Right cardiac atrium (tissue), 5 donors: ENCODE data around the gene CCDC102A. TPM values are rescaled to one million over a fixed set of nuclear protein-coding genes. Genes with fewer than 3 reads are reported as not detected.

Source experiments
- ATAC-seq, 2 donors: fragments of 200-7000 bp; cut with Tn5 transposase; one replicate each; pipeline versions ENCODE4 v1.8.0 to v1.9.1; 2020; ENCODE audit warnings: moderate library complexity in 2 of 2, mild to moderate bottlenecking in 1 of 2
- DNase-seq, 3 donors: peaks; one replicate each; pipeline ENCODE4 v3.0.0-alpha.2; 2020
- H3K27ac ChIP-seq: one replicate; pipeline ENCODE4 v1.5.1; 2013; ENCODE audit warnings: mild to moderate bottlenecking, low read length, control low read depth, moderate library complexity
- H3K27me3 ChIP-seq: one replicate; pipeline ENCODE4 v1.6.1; 2013; ENCODE audit not compliant: control insufficient read depth, insufficient read depth
- H3K4me1 ChIP-seq: one replicate; pipeline ENCODE4 v1.6.1; 2013; ENCODE audit warnings: low read length; ENCODE audit not compliant: control insufficient read depth, insufficient read depth
- H3K4me3 ChIP-seq: one replicate; pipeline ENCODE4 v1.5.1; 2013; ENCODE audit warnings: low read length, control low read depth
- H3K9me3 ChIP-seq: one replicate; pipeline ENCODE4 v1.6.1; 2013; ENCODE audit warnings: low read length; ENCODE audit not compliant: control insufficient read depth
- WGBS: extraction: QIAGEN DNeasy Blood & Tissue Kit; methylation state at CpG from one replicate; pipeline ENCODE4 v1.1.7; 2013; 5-methylcytosine and 5-hydroxymethylcytosine counted together
- intact Hi-C, 4 donors: fragments of 100-400 bp; cut with DNase I; formaldehyde crosslinking; loops; one replicate each; pipeline versions ENCODE4 v1.11.0 to v1.14.0; 2022 to 2023
- polyA plus RNA-seq: library from polyadenylated mRNA; stranded (reverse); fragments of 200-250 nt; gene quantifications from one replicate; pipeline ENCODE4 v1.2.3, GENCODE V29; 2013
- total RNA-seq, 4 donors: library from RNA; stranded (reverse); fragmentation: NEBNext Ultra II Directional; extraction: Animal tissue kit (Norgen Biotek cat#: 25700); gene quantifications; one replicate each; pipeline ENCODE4 v1.2.1, GENCODE V29; 2021
- donor health status: healthy with polysubstance abuse.
- donor health status: DM: no; HTN: yes; CAD: no.
- donor health status: DM: no; HTN: no; CAD: no.
- donor health status: DM: no; HTN: yes; CAD: no; lungs with severe emphysema.
- donor health status: DM: yes; HTN: yes; CAD: no.

CCDC102A gene
- total and polyA plus RNA-seq, 5 donors = 7.6 to 15.4 (median 10.4) TPM

DNA sequence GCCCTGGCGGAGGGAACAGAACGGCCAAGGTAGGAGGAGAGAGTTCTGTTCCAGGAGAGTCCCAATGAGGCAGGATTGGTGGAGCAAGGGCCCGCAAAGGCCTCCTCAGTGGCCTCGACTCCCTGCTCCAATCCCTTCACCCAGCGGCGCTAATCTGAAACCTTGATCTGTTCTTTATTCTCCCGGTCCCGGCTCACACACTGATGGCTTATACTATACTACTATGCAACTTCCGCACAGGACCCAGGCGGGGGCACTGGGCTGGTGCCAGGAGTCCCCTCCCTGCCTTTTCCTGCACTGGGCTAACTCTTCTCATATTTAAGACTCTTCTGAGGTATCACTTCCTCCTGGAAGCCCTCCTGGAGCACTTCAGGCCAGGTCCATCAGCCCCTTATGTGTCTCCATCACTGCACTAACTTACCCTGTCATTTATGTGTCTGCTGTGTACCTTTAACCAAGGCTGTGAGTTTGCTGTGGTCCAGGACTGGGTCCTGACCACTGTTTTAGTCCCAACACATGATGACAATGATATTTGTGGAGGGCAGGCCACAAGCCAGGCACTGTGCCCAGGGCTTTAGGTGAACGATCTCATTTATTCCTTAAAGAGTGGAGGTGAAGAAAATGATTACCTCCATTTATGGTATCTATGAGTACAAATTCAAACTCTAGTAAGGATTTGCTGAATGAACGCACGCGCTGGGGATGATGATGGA lies 6.8 kb downstream of the CCDC102A start:
- ATAC-seq (no peak), DNase-seq (peak in 1 of 3 donors; percentile 36)
- H3K27ac ChIP-seq = no peak overlapping the region
- intact Hi-C loops = loop anchor here in 1 of 4 donors (10.0 kb wide), 1 partner anchor 225 kb away; no protein-coding TSS in a partner anchor
- no peaks in the 10 kb centered on the region for H3K27me3 ChIP-seq
- peaks cover 5% of the 10 kb centered on the region for H3K4me1 ChIP-seq
- H3K4me3 ChIP-seq = no peak overlapping the region
- 77% methylated on average over 14 of the region's 14 CpGs for WGBS
- H3K9me3 ChIP-seq = no peaks in the 10 kb centered on the region

DNA sequence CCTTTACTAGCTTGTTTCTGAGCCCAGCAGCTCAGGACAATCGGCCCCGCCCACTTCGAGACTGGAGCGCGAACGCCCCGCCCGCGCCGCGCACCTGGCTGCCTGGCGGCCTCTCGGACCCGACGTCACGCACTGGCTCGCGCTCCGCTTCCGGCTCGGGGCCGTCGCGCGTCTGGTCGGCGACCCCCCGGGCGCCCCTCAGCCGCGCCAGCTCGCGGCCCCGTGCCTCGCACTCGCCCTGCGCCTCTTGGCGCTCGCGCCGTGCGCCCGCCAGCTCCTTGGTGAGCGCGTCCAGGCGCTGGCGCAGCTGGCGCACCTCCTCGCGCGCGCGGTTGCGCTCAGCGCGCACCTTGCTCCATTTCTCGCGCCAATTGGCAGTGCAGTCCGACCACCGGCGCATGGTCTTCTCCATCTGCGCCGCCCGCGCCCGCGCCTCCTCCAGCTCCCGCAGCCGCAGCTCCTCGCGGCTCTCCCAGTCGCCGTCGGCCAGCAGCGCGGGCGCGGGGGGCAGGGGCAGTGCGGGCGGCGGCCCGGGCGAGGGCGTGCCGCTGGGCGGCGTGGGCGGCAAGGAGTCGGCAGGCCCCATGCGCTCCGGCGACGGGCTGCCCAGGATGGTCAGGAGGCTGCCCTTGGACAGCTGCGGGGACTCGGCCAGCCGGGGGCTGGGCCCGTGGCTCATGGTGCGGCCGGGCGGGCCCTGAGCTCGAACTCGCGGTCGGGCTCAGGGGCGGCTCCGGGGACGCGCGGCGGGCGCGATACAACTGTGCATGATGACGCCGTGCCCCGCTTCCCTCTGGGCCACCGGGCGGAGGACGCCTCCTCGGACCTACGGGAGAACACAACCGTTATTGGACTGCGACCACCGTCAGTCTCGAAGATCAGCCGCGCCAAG lies 7.6 kb downstream of the CCDC102A start:
- Histone ChIP-seq H3K27me3 (no peaks in the 10 kb centered on the region), H3K4me1 (peaks cover 5% of the 10 kb centered on the region), H3K27ac (no peak overlapping the region), H3K9me3 (no peaks in the 10 kb centered on the region), H3K4me3 (no peak overlapping the region)
- intact Hi-C loops = loop anchor here in 1 of 4 donors (10.0 kb wide), 1 partner anchor 224 kb away; no protein-coding TSS in a partner anchor
- ATAC-seq (no peak), DNase-seq (peak in 1 of 3 donors; percentile 44)
- WGBS = 74% methylated on average over 126 of the region's 126 CpGs

DNA sequence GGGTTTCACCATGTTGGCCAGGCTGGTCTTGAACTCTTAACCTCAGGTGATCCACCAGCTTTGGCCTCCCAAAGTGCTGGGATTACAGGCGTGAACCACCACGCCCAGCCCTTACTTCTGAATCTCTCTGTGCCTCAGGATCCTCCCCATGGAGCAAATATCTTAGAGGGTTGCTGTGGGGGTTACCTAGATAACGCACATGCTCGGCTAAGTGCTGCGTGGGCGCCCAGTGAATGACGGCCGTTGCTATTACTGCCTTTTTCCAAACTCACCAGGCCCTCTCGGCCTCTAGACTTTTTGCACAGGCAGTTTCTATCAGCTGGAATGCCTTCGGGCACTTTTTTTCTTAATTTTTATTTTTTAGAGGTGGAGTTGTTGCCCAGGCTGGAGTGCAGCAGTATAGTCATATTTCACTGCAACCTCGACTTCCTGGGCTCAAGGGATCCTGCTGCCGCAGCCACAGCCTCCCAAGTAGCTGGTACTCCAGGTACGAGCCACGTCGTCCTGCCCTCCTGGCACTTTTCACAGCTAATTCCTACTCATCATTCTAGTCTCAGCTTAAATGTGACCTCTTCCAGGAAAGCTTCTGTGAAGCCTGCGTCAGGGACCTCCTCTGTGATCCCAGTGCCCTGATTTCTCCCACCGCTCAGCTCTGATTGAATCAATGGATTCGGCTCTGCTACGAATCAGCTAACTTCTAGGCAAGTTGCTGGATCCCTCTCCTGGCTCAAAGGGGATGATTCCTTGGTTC lies 8.6 kb downstream of the CCDC102A start:
- H3K4me3 ChIP-seq = no peak overlapping the region
- WGBS = 93% methylated on average over 19 of the region's 19 CpGs
- H3K27ac ChIP-seq = no peak overlapping the region
- intact Hi-C loops = loop anchor here in 1 of 4 donors (10.0 kb wide), 1 partner anchor 223 kb away; no protein-coding TSS in a partner anchor
- H3K27me3 ChIP-seq = no peaks in the 10 kb centered on the region
- H3K9me3 ChIP-seq = no peaks in the 10 kb centered on the region
- peak in 1 of 3 donors; percentile 17 for DNase-seq
- no peaks in the 10 kb centered on the region for H3K4me1 ChIP-seq
- no peak for ATAC-seq

DNA sequence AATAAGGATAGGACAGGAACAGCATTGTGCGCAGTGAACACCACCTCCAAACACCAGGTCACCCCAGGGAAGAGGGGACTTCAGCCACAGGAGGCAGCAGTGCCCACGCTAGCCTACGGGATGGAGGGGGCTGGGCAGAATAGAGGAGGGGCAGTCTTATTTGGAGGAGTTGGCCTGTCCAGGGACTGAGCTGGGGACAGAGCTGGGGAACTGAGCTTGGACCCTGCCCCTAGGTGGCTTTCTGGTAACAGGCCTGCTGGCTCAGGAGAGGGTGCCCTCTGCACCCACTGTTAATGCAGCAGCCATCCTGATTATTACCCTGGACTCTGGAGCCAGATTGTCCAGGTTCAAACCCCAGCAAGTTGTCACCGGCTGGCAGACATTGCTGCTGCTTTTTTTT lies 9.3 kb downstream of the CCDC102A start:
- Histone ChIP-seq H3K4me3 (no peak overlapping the region), H3K27me3 (no peaks in the 10 kb centered on the region), H3K9me3 (no peaks in the 10 kb centered on the region), H3K27ac (no peak overlapping the region), H3K4me1 (no peaks in the 10 kb centered on the region)
- ATAC-seq (no peak), DNase-seq (peak in 1 of 3 donors; percentile 7)
- intact Hi-C loops = loop anchor here in 1 of 4 donors (10.0 kb wide), 1 partner anchor 222 kb away; no protein-coding TSS in a partner anchor
- WGBS = 85% methylated on average over 4 of the region's 4 CpGs

DNA sequence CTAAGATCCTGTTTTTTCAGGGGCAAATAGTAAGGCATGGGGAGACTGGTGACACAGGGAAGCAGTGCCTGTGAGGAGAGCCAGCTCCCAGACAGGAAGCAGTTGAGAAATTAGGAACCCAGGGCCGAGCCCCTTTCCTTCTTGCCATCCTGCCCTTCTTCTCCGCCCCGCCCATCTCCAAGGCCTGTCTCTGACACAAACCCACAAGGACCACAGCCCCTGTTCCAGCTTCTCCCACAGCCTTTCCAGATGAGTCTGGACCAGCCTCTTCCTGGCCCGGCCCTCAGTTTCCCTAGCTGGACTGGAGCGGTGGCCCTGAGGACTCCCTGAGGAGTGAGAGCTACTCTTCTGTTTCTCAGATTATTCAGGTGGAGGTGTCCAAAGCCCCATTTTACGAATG lies 9.9 kb downstream of the CCDC102A start:
- intact Hi-C loops = loop anchor here in 1 of 4 donors (10.0 kb wide), 1 partner anchor 222 kb away; no protein-coding TSS in a partner anchor
- ATAC-seq (no peak), DNase-seq (peak in 1 of 3 donors; percentile 13)
- H3K4me3 ChIP-seq = no peak overlapping the region
- H3K9me3 ChIP-seq = no peaks in the 10 kb centered on the region
- H3K27ac ChIP-seq = no peak overlapping the region
- no peaks in the 10 kb centered on the region for H3K4me1 ChIP-seq
- H3K27me3 ChIP-seq = no peaks in the 10 kb centered on the region
- 86% methylated on average over 6 of the region's 6 CpGs for WGBS

DNA sequence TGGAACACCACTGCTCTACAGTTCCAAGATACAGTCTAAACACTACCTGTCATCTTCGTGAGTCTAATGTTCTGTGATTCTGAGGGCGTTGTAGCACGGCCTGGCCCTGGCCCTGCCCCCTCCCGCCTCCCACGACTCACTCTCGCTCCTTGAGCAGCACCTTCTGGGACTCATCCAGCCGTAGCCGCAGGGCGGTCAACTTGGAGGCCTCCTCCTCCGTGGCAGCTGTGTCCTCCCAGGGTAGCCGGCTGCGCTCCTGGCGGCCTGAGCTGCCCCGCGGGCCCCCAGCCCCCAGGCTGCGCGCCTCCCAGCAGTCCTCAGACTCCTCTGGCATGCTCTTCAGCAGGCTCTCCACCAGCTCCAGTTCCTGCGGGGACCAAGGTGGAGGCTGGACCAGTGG lies 10.6 kb downstream of the CCDC102A start:
- Histone ChIP-seq H3K27ac (no peak overlapping the region), H3K27me3 (no peaks in the 10 kb centered on the region), H3K9me3 (no peaks in the 10 kb centered on the region), H3K4me3 (no peak overlapping the region), H3K4me1 (no peaks in the 10 kb centered on the region)
- 89% methylated on average over 18 of the region's 18 CpGs for WGBS
- intact Hi-C loops = loop anchor here in 1 of 4 donors (10.0 kb wide), 1 partner anchor 221 kb away; no protein-coding TSS in a partner anchor
- peak in 2 of 3 donors; percentile 7 to 54 for DNase-seq
- peak in 1 of 2 donors; percentile 7 for ATAC-seq

DNA sequence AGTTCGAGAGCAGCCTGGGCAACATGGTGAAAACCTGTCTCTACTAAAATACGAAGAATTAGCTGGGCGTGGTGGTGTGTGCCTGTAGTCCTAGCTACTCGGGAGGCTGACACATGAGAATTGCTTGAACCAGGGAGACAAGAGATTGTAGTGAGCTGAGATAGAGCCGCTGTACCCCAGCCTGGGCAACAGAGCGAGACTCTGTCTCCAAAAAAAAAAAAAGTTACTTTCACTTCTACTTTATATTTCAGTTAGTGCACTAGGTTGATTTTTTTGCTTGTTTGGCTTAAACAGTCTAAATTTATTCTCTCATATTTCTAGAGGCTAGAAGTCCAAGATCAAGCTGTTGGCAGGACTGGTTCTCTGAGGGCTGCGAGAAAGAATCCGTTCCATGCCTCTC lies 13.4 kb downstream of the CCDC102A start:
- Histone ChIP-seq H3K27me3 (no peaks in the 10 kb centered on the region), H3K27ac (no peak overlapping the region), H3K4me1 (no peaks in the 10 kb centered on the region), H3K9me3 (no peaks in the 10 kb centered on the region), H3K4me3 (no peak overlapping the region)
- ATAC-seq (no peak), DNase-seq (peak in 1 of 3 donors; percentile 28)
- WGBS = 89% methylated on average over 8 of the region's 8 CpGs
- intact Hi-C loops = loop anchor here in 2 of 4 donors (5.0 to 10.0 kb wide), 2 partner anchors 218 to 221 kb away; no protein-coding TSS in a partner anchor

DNA sequence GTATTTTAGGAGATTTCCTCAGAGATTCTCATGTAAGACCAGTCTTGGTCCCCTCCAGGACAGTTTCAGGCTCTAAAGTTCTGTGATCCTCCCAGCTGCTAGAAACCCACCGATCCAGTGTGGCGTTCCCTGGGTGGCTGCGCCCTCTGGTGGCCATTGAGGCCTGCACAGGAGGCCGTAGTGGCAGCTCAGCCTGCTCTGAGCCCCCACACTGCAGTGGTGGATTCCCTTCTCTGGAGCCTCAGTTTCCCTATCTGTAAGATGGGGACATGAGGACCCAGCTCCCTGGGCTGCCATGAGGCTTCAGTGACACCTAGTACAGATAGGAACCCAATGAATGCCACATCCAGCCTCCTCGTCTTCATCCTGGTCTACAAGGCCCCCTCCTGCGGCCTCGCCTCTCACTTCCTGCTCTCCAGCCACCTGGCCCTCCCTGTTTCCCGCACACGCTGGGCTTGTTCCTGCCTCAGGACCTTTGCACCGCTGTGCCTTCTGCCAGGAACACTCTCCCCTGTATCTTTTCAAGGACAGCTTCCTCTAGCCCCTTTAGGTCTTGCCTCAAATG lies 16.5 kb downstream of the CCDC102A start:
- Histone ChIP-seq H3K4me3 (no peak overlapping the region), H3K27me3 (no peaks in the 10 kb centered on the region), H3K9me3 (no peaks in the 10 kb centered on the region), H3K27ac (no peak overlapping the region), H3K4me1 (no peaks in the 10 kb centered on the region)
- ATAC-seq (peak; percentile 81 to 82), DNase-seq (peak; percentile 82 to 93 (median 92))
- 37% methylated on average over 10 of the region's 10 CpGs for WGBS
- intact Hi-C loops = loop anchor here in 3 of 4 donors (5.0 to 10.0 kb wide), 5 partner anchors 38 to 218 kb away; partner anchors contain the start of gene POLR2C (in 1 of the 3)

DNA sequence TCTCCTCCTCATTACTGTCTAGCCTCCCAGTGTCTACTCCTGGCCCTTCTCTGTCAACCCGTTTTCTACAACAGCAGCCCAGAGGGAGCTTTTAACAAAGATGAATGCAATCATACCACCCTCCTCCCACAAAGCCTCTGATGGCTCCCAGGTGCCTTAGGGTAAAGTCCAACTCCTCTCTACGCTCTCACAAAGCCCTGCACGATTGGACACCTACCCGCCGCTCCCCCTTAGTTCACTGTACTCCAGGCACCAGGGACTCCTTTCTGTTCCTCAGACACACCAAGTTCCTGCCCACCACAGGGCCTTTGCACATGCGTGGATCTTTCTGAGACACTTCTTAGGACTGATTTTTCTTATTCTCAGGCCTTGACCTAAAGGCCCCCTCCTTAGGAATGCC lies 17.4 kb downstream of the CCDC102A start:
- 90% methylated on average over 6 of the region's 6 CpGs for WGBS

DNA sequence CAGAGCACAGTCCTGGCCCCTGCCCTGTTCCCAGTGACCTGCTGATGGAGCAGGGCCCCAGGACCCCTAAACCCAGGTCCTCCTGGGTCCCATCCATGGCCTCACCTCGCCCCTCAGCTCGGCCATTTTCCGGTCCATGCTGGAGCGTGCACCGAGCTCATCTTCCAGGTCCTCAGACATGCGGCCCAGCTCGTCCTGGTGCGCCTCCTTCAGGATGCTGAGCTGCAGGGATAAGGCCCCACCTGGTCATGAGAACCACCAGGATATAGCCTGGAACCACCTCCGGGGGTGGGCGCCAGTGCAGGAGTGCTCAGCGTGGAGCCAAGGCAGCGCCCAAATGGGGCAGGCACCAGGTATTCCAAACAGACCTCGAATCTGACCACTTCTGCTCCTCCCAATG lies 17.9 kb downstream of the CCDC102A start:
- intact Hi-C loops = loop anchor here in 2 of 4 donors (5.0 to 10.0 kb wide), 4 partner anchors 36 to 214 kb away; partner anchors contain the start of gene POLR2C (in 1 of the 2)
- WGBS = 90% methylated on average over 13 of the region's 13 CpGs
- ATAC-seq (no peak), DNase-seq (peak in 1 of 3 donors; percentile 28)
- Histone ChIP-seq H3K9me3 (no peaks in the 10 kb centered on the region), H3K4me1 (no peaks in the 10 kb centered on the region), H3K4me3 (no peak overlapping the region), H3K27ac (no peak overlapping the region), H3K27me3 (no peaks in the 10 kb centered on the region)

More for the DNA sequence above, 17.4 kb downstream of the CCDC102A start:
- intact Hi-C loops = loop anchor here in 2 of 4 donors (5.0 to 10.0 kb wide), 4 partner anchors 37 to 214 kb away; partner anchors contain the start of gene POLR2C (in 1 of the 2)
- ATAC-seq (no peak), DNase-seq (no peak)
- H3K27ac ChIP-seq = no peak overlapping the region
- no peaks in the 10 kb centered on the region for H3K9me3 ChIP-seq
- no peak overlapping the region for H3K4me3 ChIP-seq
- no peaks in the 10 kb centered on the region for H3K27me3 ChIP-seq
- no peaks in the 10 kb centered on the region for H3K4me1 ChIP-seq
